Measurements from ENCODE around the gene TMIE.

GRCh38 chr3:46663591-46664135 lies 37.5 kb upstream of the TMIE start:
- TF ChIP-seq CTCF (IDR thresholded peaks at IDR 0.05 in 2 of 3, conservative IDR thresholded peaks at IDR 0.05 in 1 of 3; ENCODE audit: insufficient read depth in 2 of 3, low read depth in 1 of 3, low read length in 3 of 3) (peak in 2 of 3 experiments; percentile 39; a peak in 3 of 6 replicates), FOXP4 (CRISPR knock-in tag; IDR thresholded peaks at IDR 0.05; ENCODE audit: borderline replicate concordance) (no peak), BRCA1 (IDR thresholded peaks at IDR 0.05) (no peak), BRCA1 (CRISPR knock-in tag; IDR thresholded peaks at IDR 0.05) (no peak), HMGN3 (IDR thresholded peaks at IDR 0.05; ENCODE audit: borderline replicate concordance, extremely low read depth, insufficient read length, low read depth, low read length) (no peak), ELF4 (CRISPR knock-in tag; IDR thresholded peaks at IDR 0.05) (no peak), TFAP4 (CRISPR knock-in tag; IDR thresholded peaks at IDR 0.05; ENCODE audit: borderline replicate concordance) (no peak), POLR2AphosphoS5 (IDR thresholded peaks at IDR 0.05; ENCODE audit: control insufficient read depth, insufficient read depth, low read depth, low read length) (no peak), POLR2B (IDR thresholded peaks at IDR 0.05; ENCODE audit: low read depth, partially characterized antibody) (no peak), CEBPG (CRISPR knock-in tag; IDR thresholded peaks at IDR 0.05) (no peak), CEBPG (tag; conservative IDR thresholded peaks at IDR 0.05 in 1 of 2, IDR thresholded peaks at IDR 0.05 in 1 of 2) (no peak), ETS2 (tag; IDR thresholded peaks at IDR 0.05; ENCODE audit: borderline replicate concordance, poor library complexity, severe bottlenecking) (no peak), NFXL1 (CRISPR knock-in tag; IDR thresholded peaks at IDR 0.05) (no peak), CBX2 (IDR thresholded peaks at IDR 0.05; ENCODE audit: insufficient read depth, low read length, poor library complexity, severe bottlenecking) (no peak), POLR2A (conservative IDR thresholded peaks at IDR 0.05) (no peak), FOXO4 (CRISPR knock-in tag; IDR thresholded peaks at IDR 0.05) (no peak)

Measured in K562 (cell line).